Measurements from ENCODE around the gene CACNA1B. TPM values are rescaled to one million over a fixed set of nuclear protein-coding genes. Genes with fewer than 3 reads are reported as not detected.

CACNA1B gene
- total RNA-seq, 1 donor from 2014 or later: 0.13 TPM

- no peak overlapping the region for H3K27ac Mint-ChIP-seq (ENCODE audit: unreplicated experiment)
- peak; percentile 75 for DNase-seq (ENCODE audit: extremely low spot score, unreplicated experiment)
- peaks cover 3% of the 10 kb centered on the region for H3K36me3 Mint-ChIP-seq (ENCODE audit: unreplicated experiment)
- no peaks in the 10 kb centered on the region for H3K4me1 Mint-ChIP-seq (ENCODE audit: unreplicated experiment)
- H3K4me3 Mint-ChIP-seq (ENCODE audit: unreplicated experiment): no peak overlapping the region
- peaks cover 33% of the 10 kb centered on the region for H3K9me3 Mint-ChIP-seq (ENCODE audit: unreplicated experiment)
- no peak for TF ChIP-seq CTCF (IDR thresholded peaks at IDR 0.05)
- no peaks in the 10 kb centered on the region for H3K27me3 Mint-ChIP-seq (ENCODE audit: unreplicated experiment)
Measured at GRCh38 chr9:138077898-138078540, 200.4 kb downstream of the CACNA1B start.

GRCh38 chr9:138078846-138079245, 201.3 kb downstream of the CACNA1B start:
- peak; percentile 44 for DNase-seq (ENCODE audit: extremely low spot score, unreplicated experiment)
- no peak overlapping the region for H3K27ac Mint-ChIP-seq (ENCODE audit: unreplicated experiment)
- H3K4me1 Mint-ChIP-seq (ENCODE audit: unreplicated experiment): no peaks in the 10 kb centered on the region
- TF ChIP-seq CTCF (IDR thresholded peaks at IDR 0.05): no peak
- H3K4me3 Mint-ChIP-seq (ENCODE audit: unreplicated experiment): no peak overlapping the region
- H3K9me3 Mint-ChIP-seq (ENCODE audit: unreplicated experiment): peaks cover 33% of the 10 kb centered on the region
- peaks cover 3% of the 10 kb centered on the region for H3K36me3 Mint-ChIP-seq (ENCODE audit: unreplicated experiment)
- H3K27me3 Mint-ChIP-seq (ENCODE audit: unreplicated experiment): no peaks in the 10 kb centered on the region

GRCh38 chr9:138080979-138081378, 203.4 kb downstream of the CACNA1B start:
- H3K4me3 Mint-ChIP-seq (ENCODE audit: unreplicated experiment): no peak overlapping the region
- H3K9me3 Mint-ChIP-seq (ENCODE audit: unreplicated experiment): peaks cover 47% of the 10 kb centered on the region
- H3K36me3 Mint-ChIP-seq (ENCODE audit: unreplicated experiment): peaks cover 3% of the 10 kb centered on the region
- DNase-seq (ENCODE audit: extremely low spot score, unreplicated experiment): peak; percentile 59
- H3K27ac Mint-ChIP-seq (ENCODE audit: unreplicated experiment): no peak overlapping the region
- no peaks in the 10 kb centered on the region for H3K4me1 Mint-ChIP-seq (ENCODE audit: unreplicated experiment)
- no peak for TF ChIP-seq CTCF (IDR thresholded peaks at IDR 0.05)
- no peaks in the 10 kb centered on the region for H3K27me3 Mint-ChIP-seq (ENCODE audit: unreplicated experiment)

- Mint-ChIP-seq H3K4me3 (ENCODE audit: unreplicated experiment) (no peak overlapping the region), H3K36me3 (ENCODE audit: unreplicated experiment) (peaks cover 2% of the 10 kb centered on the region), H3K4me1 (ENCODE audit: unreplicated experiment) (no peaks in the 10 kb centered on the region)
Measured at GRCh38 chr9:138082918-138083636, 205.5 kb downstream of the CACNA1B start.

More at GRCh38 chr9:138082918-138083636, 205.5 kb downstream of the CACNA1B start:
- Mint-ChIP-seq H3K27me3 (ENCODE audit: unreplicated experiment) (no peaks in the 10 kb centered on the region), H3K27ac (ENCODE audit: unreplicated experiment) (no peak overlapping the region), H3K9me3 (ENCODE audit: unreplicated experiment) (peaks cover 47% of the 10 kb centered on the region)
- TF ChIP-seq CTCF (IDR thresholded peaks at IDR 0.05): no peak
- DNase-seq (ENCODE audit: extremely low spot score, unreplicated experiment): peak; percentile 76

All from osteocyte (in vitro differentiated cells).